HepG2 (cell line): ENCODE results near the gene C11orf24. TPM values are rescaled to one million over a fixed set of nuclear protein-coding genes. Genes with fewer than 3 reads are reported as not detected.

Source experiments
- ATAC-seq: fragments of 200-7000 bp; cut with Tn5 transposase; 3 replicates; pipeline ENCODE4 v1.9.1; 2020; ENCODE audit warnings: mild to moderate bottlenecking, moderate library complexity
- BruUV-seq: library from RNA; stranded (reverse); fragments of 400-500 nt; replicated peaks from 2 replicates; lab custom pipeline; 2021; lab: Mats Ljungman, UMichigan
- CTCF ChIA-PET: fragments of 300-600 bp; formaldehyde crosslinking; extraction: SDS; loops from one replicate; lab custom pipeline; 2021; ENCODE audit warnings: low total read pairs, inconsistent platforms, low intra/inter-chr PET ratio; lab: Yijun Ruan, JAX
- POLR2A ChIA-PET: fragments of 350-600 bp; sonication (Branson Sonifier 250); formaldehyde crosslinking; loops from one replicate; lab custom pipeline; 2020; ENCODE audit warnings: antibody characterized with exemption, inconsistent platforms; lab: Yijun Ruan, JAX
- DNase-seq: peaks from one replicate; pipeline ENCODE4 v3.0.0-alpha.2; 2015; ENCODE audit warnings: low spot score
- FAIRE-seq: peaks from 3 replicates; lab custom pipeline; 2011; peaks lifted over from hg19 to GRCh38; lab: Jason Lieb, UNC
- H2AFZ ChIP-seq: one replicate; pipeline ENCODE4 v1.6.1; 2011; ENCODE audit warnings: low read length, inconsistent platforms
- H3K27ac ChIP-seq: fragments of 300-600 bp; 3 replicates; pipeline ENCODE4 v1.8.0; 2011; ENCODE audit warnings: mixed run types, mild to moderate bottlenecking, mixed read lengths, low read length, inconsistent platforms; ENCODE audit not compliant: insufficient read depth; ENCODE audit errors: extremely low read length
- H3K27me3 ChIP-seq, 2 experiments: fragments of 200-600 bp in 1 of 2; 2 replicates in 1 of 2; 3 replicates in 1 of 2; pipeline versions ENCODE4 v1.6.0 to v1.8.0; 2011; ENCODE audit warnings: low read length in 2 of 2, mild to moderate bottlenecking in 2 of 2, moderate library complexity in 2 of 2, inconsistent platforms in 1 of 2; ENCODE audit not compliant: insufficient read depth in 2 of 2, control insufficient read depth in 1 of 2
- H3K36me3 ChIP-seq, 2 experiments: fragments of 200-600 bp in 1 of 2; replicated peaks in 1 of 2; 2 replicates in 1 of 2; 3 replicates in 1 of 2; pipeline versions ENCODE4 v1.5.1 to v1.8.0; 2011; ENCODE audit warnings: low read length in 2 of 2, inconsistent platforms in 1 of 2; ENCODE audit not compliant: insufficient read depth in 2 of 2, control insufficient read depth in 1 of 2
- H3K4me1 ChIP-seq: 2 replicates; pipeline ENCODE4 v1.5.1; 2012; ENCODE audit warnings: low read length, inconsistent platforms; ENCODE audit not compliant: insufficient read depth
- H3K4me2 ChIP-seq: 2 replicates; pipeline ENCODE4 v1.6.0; 2011; ENCODE audit warnings: low read depth, low read length, inconsistent platforms
- H3K4me3 ChIP-seq, 3 experiments: fragments of 200-600 bp in 1 of 3; sonication (generic), shearing (Covaris generic) in 1 of 3; replicated peaks in 1 of 3; 2 replicates each; pipeline ENCODE4 v1.5.1; 2011 to 2016; ENCODE audit warnings: low read length in 3 of 3, inconsistent platforms in 2 of 3, low read depth in 2 of 3, mild to moderate bottlenecking in 2 of 3, control low read depth in 1 of 3, mixed read lengths in 1 of 3; ENCODE audit not compliant: insufficient read depth in 1 of 3
- H3K79me2 ChIP-seq: one replicate; pipeline ENCODE4 v1.6.1; 2011; ENCODE audit warnings: low read length, inconsistent platforms; ENCODE audit not compliant: insufficient read depth
- H3K9ac ChIP-seq: 2 replicates; pipeline ENCODE4 v1.6.0; 2011; ENCODE audit warnings: mild to moderate bottlenecking, low read depth, low read length, inconsistent platforms; ENCODE audit not compliant: insufficient read depth
- H3K9me3 ChIP-seq: 2 replicates; pipeline ENCODE4 v1.5.1; 2012; ENCODE audit warnings: mild to moderate bottlenecking, low read length
- H4K20me1 ChIP-seq: 2 replicates; pipeline ENCODE4 v1.6.0; 2011; ENCODE audit warnings: inconsistent platforms, mild to moderate bottlenecking, low read length, moderate library complexity; ENCODE audit not compliant: insufficient read depth
- AGO2 ChIP-seq: fragments of 200-400 bp; formaldehyde crosslinking; optimal IDR thresholded peaks from 2 replicates; pipeline ENCODE3; 2017; ENCODE audit warnings: mild to moderate bottlenecking, low read depth, low read length, moderate library complexity
- CSRNP1 ChIP-seq: sonication (generic); formaldehyde crosslinking; IDR thresholded peaks from 2 replicates; pipeline ENCODE4 v1.8.1; 2023; ENCODE audit warnings: mild to moderate bottlenecking, missing genetic modification reagents
- MED8 ChIP-seq: sonication (generic); formaldehyde crosslinking; IDR thresholded peaks from 2 replicates; pipeline ENCODE4 v1.8.1; 2023; ENCODE audit warnings: mild to moderate bottlenecking, missing genetic modification reagents; ENCODE audit not compliant: insufficient replicate concordance
- POLR2A ChIP-seq, 2 experiments: IDR thresholded peaks; 2 replicates each; pipeline ENCODE4 v1.6.1; 2011; ENCODE audit warnings: low read depth in 2 of 2, low read length in 2 of 2, mild to moderate bottlenecking in 1 of 2, moderate library complexity in 1 of 2; ENCODE audit not compliant: insufficient read depth in 1 of 2
- SKIL ChIP-seq: sonication (generic); formaldehyde crosslinking; IDR thresholded peaks from 2 replicates; pipeline ENCODE4 v1.8.0; 2022; ENCODE audit warnings: missing genetic modification reagents, mild to moderate bottlenecking, moderate library complexity, borderline replicate concordance
- TARDBP ChIP-seq: sonication (generic); formaldehyde crosslinking; IDR thresholded peaks from 2 replicates; pipeline ENCODE4 v1.8.0; 2022; ENCODE audit warnings: mild to moderate bottlenecking, missing genetic modification reagents
- ZBTB7A ChIP-seq: sonication (generic); formaldehyde crosslinking; IDR thresholded peaks from 2 replicates; pipeline ENCODE4 v1.8.0; 2022; ENCODE audit warnings: mild to moderate bottlenecking, missing genetic modification reagents
- ZC3H13 ChIP-seq: sonication (generic); formaldehyde crosslinking; IDR thresholded peaks from 2 replicates; pipeline ENCODE4 v1.8.1; 2023; ENCODE audit warnings: mild to moderate bottlenecking, missing genetic modification reagents, moderate library complexity
- ZFYVE20 ChIP-seq: sonication (generic); formaldehyde crosslinking; IDR thresholded peaks from 2 replicates; pipeline ENCODE4 v1.8.0; 2023; ENCODE audit warnings: low read depth, mild to moderate bottlenecking, moderate library complexity, missing genetic modification reagents, borderline replicate concordance
- ZNF34 ChIP-seq: sonication (generic); formaldehyde crosslinking; IDR thresholded peaks from 2 replicates; pipeline ENCODE4 v1.4.0; 2020; ENCODE audit warnings: mild to moderate bottlenecking, missing genetic modification reagents, borderline replicate concordance
- ZNF556 ChIP-seq: sonication (generic); formaldehyde crosslinking; IDR thresholded peaks from 2 replicates; pipeline ENCODE4 v1.4.0; 2020; ENCODE audit warnings: mild to moderate bottlenecking, missing genetic modification reagents, borderline replicate concordance
- ZNF639 ChIP-seq: conservative IDR thresholded peaks from 2 replicates; pipeline ENCODE4 v1.6.1; 2018; ENCODE audit warnings: missing genetic modification reagents
- ZNF747 ChIP-seq: sonication (generic); formaldehyde crosslinking; IDR thresholded peaks from 2 replicates; pipeline ENCODE4 v1.8.1; 2023; ENCODE audit warnings: missing genetic modification reagents, mild to moderate bottlenecking, borderline replicate concordance
- WGBS: methylation state at CpG from one replicate; pipeline ENCODE4 v1.1.6; 2017; ENCODE audit warnings: low lambda C conversion rate; 5-methylcytosine and 5-hydroxymethylcytosine counted together
- in situ Hi-C: cut with HindIII; loops from 2 replicates; pipeline ENCODE4 v1.10.0; 2017; ENCODE audit warnings: low pct_unique_long_range_greater_than_20kb; ENCODE audit not compliant: extremely low pct_ligation_motif_present
- intact Hi-C: fragments of 100-400 bp; cut with micrococcal nuclease; formaldehyde crosslinking; loops from one replicate; pipeline ENCODE4 v1.10.0; 2022; ENCODE audit not compliant: unreplicated experiment
- polyA plus RNA-seq, 8 experiments: library from polyadenylated mRNA; depleted of rRNA in 3 of 8; stranded (reverse) in 7 of 8; unstranded in 1 of 8; fragments of >200 nt; fragmentation: Illumina TruSeq in 4 of 8; extraction: Trizol in 4 of 8; gene quantifications; 2 replicates each; pipeline versions ENCODE4 v1.2.1 to v1.2.3, GENCODE V29; 2011 to 2016; ENCODE audit warnings: low read depth in 4 of 8, missing spikeins in 1 of 8, mixed read lengths in 1 of 8; ENCODE audit not compliant: insufficient read depth in 1 of 8
- total RNA-seq, 5 experiments: library from RNA; depleted of rRNA; stranded (reverse); fragments of >200 nt; fragmentation: Illumina TruSeq; extraction: Trizol; gene quantifications; 2 replicates each; pipeline ENCODE4 v1.2.3, GENCODE V29; 2016; ENCODE audit warnings: low read depth in 1 of 5

The C11orf24 gene
- total and polyA plus RNA-seq, 2 of the 13 experiments (the other 11 are each of a cell fraction or from before 2014, with no cell fraction given) = 52.9 to 55.5 TPM

- TF ChIP-seq MED8 (CRISPR knock-in tag) (no peak), ZNF639 (CRISPR knock-in tag) (no peak), ZNF747 (CRISPR knock-in tag) (no peak), ZNF34 (CRISPR knock-in tag) (no peak)
- Histone ChIP-seq H3K36me3 (peaks cover 19 to 42% of the 10 kb centered on the region in 2 experiments), H3K27me3 (no peaks in the 10 kb centered on the region), H3K9ac (no peak overlapping the region), H3K79me2 (no peaks in the 10 kb centered on the region), H3K9me3 (no peaks in the 10 kb centered on the region), H3K27ac (no peak overlapping the region), H2AFZ (no peak overlapping the region), H3K4me3 (no peak overlapping the region), H3K4me2 (no peak overlapping the region), H3K4me1 (peaks cover 24% of the 10 kb centered on the region), H4K20me1 (no peaks in the 10 kb centered on the region)
- POLR2A ChIA-PET = interaction anchor here (1.7 to 6.6 kb wide), 2 partner anchors 10 to 36 kb away, joined by 5 to 127 read pairs; no protein-coding TSS in a partner anchor
- no peak for ATAC-seq
- WGBS = 95% methylated on average over 15 of the region's 15 CpGs
- intact Hi-C loops = no loop called here
- in situ Hi-C loops = no loop called here
- no peak for FAIRE-seq
- DNase-seq = no peak
- BruUV-seq = no TSS peak
- CTCF ChIA-PET = no interaction called here
These were observed 10.8 kb downstream of the C11orf24 start for GRCh38 chr11:68261006-68261405.

GRCh38 chr11:68260484-68260883 is 11.3 kb downstream of the C11orf24 start:
- peaks cover 19 to 37% of the 10 kb centered on the region in 2 experiments for H3K36me3 ChIP-seq
- intact Hi-C loops (no loop called here), in situ Hi-C loops (no loop called here)
- H3K9ac ChIP-seq = no peak overlapping the region
- no TSS peak for BruUV-seq
- no peak overlapping the region for H3K4me2 ChIP-seq
- DNase-seq (no peak), ATAC-seq (no peak), FAIRE-seq (no peak)
- H3K27ac ChIP-seq = no peak overlapping the region
- ChIA-PET CTCF (no interaction called here), POLR2A (interaction anchor here (1.3 to 6.6 kb wide), 3 partner anchors 10 to 37 kb away, joined by 5 to 127 read pairs (median 6); partner anchors contain the start of gene C11orf24)
- 100% methylated on average over 4 of the region's 6 CpGs for WGBS
- no peak overlapping the region for H3K4me3 ChIP-seq
- no peaks in the 10 kb centered on the region for H4K20me1 ChIP-seq
- H3K9me3 ChIP-seq = no peaks in the 10 kb centered on the region
- no peak overlapping the region for H2AFZ ChIP-seq
- H3K27me3 ChIP-seq = no peaks in the 10 kb centered on the region
- no peaks in the 10 kb centered on the region for H3K79me2 ChIP-seq
- H3K4me1 ChIP-seq = peaks cover 29% of the 10 kb centered on the region
- TF ChIP-seq ZFYVE20 (CRISPR knock-in tag) (no peak), POLR2A (IDR thresholded peaks at IDR 0.05; ENCODE audit: insufficient read depth in 1 of 2, low read depth in 2 of 2, low read length in 2 of 2) (peak in 1 of 2 experiments; percentile 62; a peak in 1 of 4 replicates), SKIL (CRISPR knock-in tag) (0 out of 2 replicates have a peak, but pooled peaks have one; percentile 12), ZBTB7A (CRISPR knock-in tag) (0 out of 2 replicates have a peak, but pooled peaks have one; percentile 23), AGO2 (peak; percentile 51), ZNF556 (CRISPR knock-in tag) (no peak), TARDBP (CRISPR knock-in tag) (peak; percentile 93), CSRNP1 (CRISPR knock-in tag) (0 out of 2 replicates have a peak, but pooled peaks have one; percentile 40), ZC3H13 (0 out of 2 replicates have a peak, but pooled peaks have one; percentile 27)
